HPDE6-E6E7 (cell line): ENCODE results near the gene PLA2G3.
A peak's percentile ranks its signal among the peaks of the same experiment; 100 is the strongest.
"Not testable (repeated sequence)": the region's sequence is repeated elsewhere in the genome, so short reads cannot be mapped to it uniquely, and the experiment has no call there.

Experiments
- DNase-seq: peaks from one replicate; pipeline ENCODE4 v3.0.0; 2011; ENCODE audit warnings: missing footprints; ENCODE audit errors: extremely low spot score

Gene PLA2G3

GRCh38 chr22:31124811-31125465, 15.4 kb downstream of the PLA2G3 start:
- no peak for DNase-seq

GRCh38 chr22:31124290-31124689, 16.0 kb downstream of the PLA2G3 start:
- no peak for DNase-seq

GRCh38 chr22:31123292-31123602, 17.1 kb downstream of the PLA2G3 start:
- no peak for DNase-seq

- peak; percentile 78 for DNase-seq
Measured at GRCh38 chr22:31122532-31123291, 17.6 kb downstream of the PLA2G3 start, which contains the start of gene INPP5J. INPP5J (plus strand) TSS chr22:31122966; CDS start chr22:31123015, 49 bp downstream.

- no peak for DNase-seq
Measured at GRCh38 chr22:31122196-31122531, 18.1 kb downstream of the PLA2G3 start.

- DNase-seq: no peak
Measured at GRCh38 chr22:31121403-31121802, 18.9 kb downstream of the PLA2G3 start.

GRCh38 chr22:31120642-31121041, 19.7 kb downstream of the PLA2G3 start:
- no peak for DNase-seq

GRCh38 chr22:31120230-31120629, 20.1 kb downstream of the PLA2G3 start:
- no peak for DNase-seq

- DNase-seq: no peak
Measured at GRCh38 chr22:31119026-31119717, 21.1 kb downstream of the PLA2G3 start.

GRCh38 chr22:31118046-31118820, 22.1 kb downstream of the PLA2G3 start:
- DNase-seq: no peak

- not testable (repeated sequence) for DNase-seq
Measured at GRCh38 chr22:31112547-31113091, 27.7 kb downstream of the PLA2G3 start.

- DNase-seq: no peak
Measured at GRCh38 chr22:31107894-31108218, 32.5 kb downstream of the PLA2G3 start.

GRCh38 chr22:31107178-31107893, 33.0 kb downstream of the PLA2G3 start, which contains the start of gene SELENOM:
SELENOM (minus strand) TSS chr22:31107568; CDS start chr22:31107505, 63 bp downstream.
- peak; percentile 97 for DNase-seq

- no peak for DNase-seq
Measured at GRCh38 chr22:31106731-31107177, 33.6 kb downstream of the PLA2G3 start.

- DNase-seq: no peak
Measured at GRCh38 chr22:31106001-31106571, 34.2 kb downstream of the PLA2G3 start.

- DNase-seq: no peak
Measured at GRCh38 chr22:31105282-31105929, 34.9 kb downstream of the PLA2G3 start.

GRCh38 chr22:31104869-31105268, 35.4 kb downstream of the PLA2G3 start:
- no peak for DNase-seq

- no peak for DNase-seq
Measured at GRCh38 chr22:31103899-31104694, 36.2 kb downstream of the PLA2G3 start.

- DNase-seq: no peak
Measured at GRCh38 chr22:31103111-31103510, 37.2 kb downstream of the PLA2G3 start.
